ENCODE measurements around the gene CYP27A1.

CYP27A1 gene

GRCh38 chr2:218855305-218856166 is 73.6 kb downstream of the CYP27A1 start:
- DNase-seq (ENCODE audit: low read depth) = no peak
- H3K4me3 ChIP-seq (ENCODE audit: low read depth, low read length) = no peak overlapping the region
- in situ Hi-C loops (cut with HindIII; ENCODE audit: low sequenced_read_pairs) = no loop called here
- TF ChIP-seq CTCF (IDR thresholded peaks at IDR 0.05; ENCODE audit: low read depth, low read length, missing control alignments) = no peak

- TF ChIP-seq CTCF (IDR thresholded peaks at IDR 0.05; ENCODE audit: low read depth, low read length, missing control alignments) = no peak
- DNase-seq (ENCODE audit: low read depth) = no peak
- no peak overlapping the region for H3K4me3 ChIP-seq (ENCODE audit: low read depth, low read length)
- in situ Hi-C loops (cut with HindIII; ENCODE audit: low sequenced_read_pairs) = no loop called here
These were observed 74.4 kb downstream of the CYP27A1 start for GRCh38 chr2:218856167-218856895.

GRCh38 chr2:218856896-218857243 is 74.9 kb downstream of the CYP27A1 start:
- no peak overlapping the region for H3K4me3 ChIP-seq (ENCODE audit: low read depth, low read length)
- no peak for DNase-seq (ENCODE audit: low read depth)
- in situ Hi-C loops (cut with HindIII; ENCODE audit: low sequenced_read_pairs) = no loop called here
- TF ChIP-seq CTCF (IDR thresholded peaks at IDR 0.05; ENCODE audit: low read depth, low read length, missing control alignments) = no peak

- no peak for DNase-seq (ENCODE audit: low read depth)
- no peak for TF ChIP-seq CTCF (IDR thresholded peaks at IDR 0.05; ENCODE audit: low read depth, low read length, missing control alignments)
- in situ Hi-C loops (cut with HindIII; ENCODE audit: low sequenced_read_pairs) = no loop called here
- H3K4me3 ChIP-seq (ENCODE audit: low read depth, low read length) = no peak overlapping the region
These were observed 75.6 kb downstream of the CYP27A1 start for GRCh38 chr2:218857371-218858137.

GRCh38 chr2:218858138-218858445 is 76.1 kb downstream of the CYP27A1 start:
- H3K4me3 ChIP-seq (ENCODE audit: low read depth, low read length) = no peak overlapping the region
- in situ Hi-C loops (cut with HindIII; ENCODE audit: low sequenced_read_pairs) = no loop called here
- TF ChIP-seq CTCF (IDR thresholded peaks at IDR 0.05; ENCODE audit: low read depth, low read length, missing control alignments) = no peak
- no peak for DNase-seq (ENCODE audit: low read depth)

GRCh38 chr2:218858671-218859555 is 77.0 kb downstream of the CYP27A1 start:
- no peak for DNase-seq (ENCODE audit: low read depth)
- in situ Hi-C loops (cut with HindIII; ENCODE audit: low sequenced_read_pairs) = no loop called here
- TF ChIP-seq CTCF (IDR thresholded peaks at IDR 0.05; ENCODE audit: low read depth, low read length, missing control alignments) = no peak
- H3K4me3 ChIP-seq (ENCODE audit: low read depth, low read length) = no peak overlapping the region

Measured in astrocyte of the cerebellum (primary cell).